Measurements from ENCODE around the gene NRG2. TPM values are rescaled to one million over a fixed set of nuclear protein-coding genes. Genes with fewer than 3 reads are reported as not detected.

Gene NRG2
- polyA plus RNA-seq, 1 of the 3 experiments (the other 2 are of a cell fraction), result 3.7 TPM

- Histone ChIP-seq H3K4me3 (ENCODE audit: low read depth in 2 of 2, low read length in 1 of 2) (no peak overlapping the region), H3K27ac (ENCODE audit: low read depth in 2 of 2, low read length in 1 of 2) (no peak overlapping the region), H4K20me1 (ENCODE audit: insufficient read depth) (no peaks in the 10 kb centered on the region), H3K79me2 (ENCODE audit: insufficient read depth) (no peaks in the 10 kb centered on the region), H3K4me2 (no peak overlapping the region), H3F3A (replicated peaks; ENCODE audit: insufficient read depth) (no peaks in the 10 kb centered on the region), H3K9me3 (no peaks in the 10 kb centered on the region), H3K36me3 (replicated peaks in 1 of 2; ENCODE audit: control insufficient read depth in 1 of 2, insufficient read depth in 2 of 2, low read length in 1 of 2) (no peaks in the 10 kb centered on the region), H2AFZ (ENCODE audit: low read depth) (no peak overlapping the region), H3K27me3 (ENCODE audit: insufficient read depth) (no peaks in the 10 kb centered on the region), H3K4me1 (ENCODE audit: control insufficient read depth in 1 of 2, insufficient read depth in 2 of 2, low read depth in 1 of 2, low read length in 1 of 2) (no peaks in the 10 kb centered on the region), H3K9ac (no peak overlapping the region), H3K9me2 (no peaks in the 10 kb centered on the region)
- TF ChIP-seq USF1 (IDR thresholded peaks at IDR 0.05; ENCODE audit: borderline replicate concordance, low read depth) (no peak), SIN3A (IDR thresholded peaks at IDR 0.05; ENCODE audit: borderline replicate concordance, low read depth, low read length) (no peak), RCOR1 (IDR thresholded peaks at IDR 0.05; ENCODE audit: low read length) (no peak), NRF1 (IDR thresholded peaks at IDR 0.05; ENCODE audit: low read depth, low read length) (no peak), POLR2AphosphoS5 (IDR thresholded peaks at IDR 0.05; ENCODE audit: low read depth, low read length) (no peak), TCF12 (IDR thresholded peaks at IDR 0.05) (no peak), FOXM1 (IDR thresholded peaks at IDR 0.05; ENCODE audit: low read depth) (no peak), YY1 (IDR thresholded peaks at IDR 0.05; ENCODE audit: low read depth) (no peak), ELF1 (IDR thresholded peaks at IDR 0.05) (no peak), CHD2 (IDR thresholded peaks at IDR 0.05; ENCODE audit: low read length, partially characterized antibody) (no peak), EP300 (IDR thresholded peaks at IDR 0.05; ENCODE audit: borderline replicate concordance in 1 of 2, low read depth in 1 of 2, low read length in 1 of 2) (no peak)
- TF ChIP-seq, protein P1, sequence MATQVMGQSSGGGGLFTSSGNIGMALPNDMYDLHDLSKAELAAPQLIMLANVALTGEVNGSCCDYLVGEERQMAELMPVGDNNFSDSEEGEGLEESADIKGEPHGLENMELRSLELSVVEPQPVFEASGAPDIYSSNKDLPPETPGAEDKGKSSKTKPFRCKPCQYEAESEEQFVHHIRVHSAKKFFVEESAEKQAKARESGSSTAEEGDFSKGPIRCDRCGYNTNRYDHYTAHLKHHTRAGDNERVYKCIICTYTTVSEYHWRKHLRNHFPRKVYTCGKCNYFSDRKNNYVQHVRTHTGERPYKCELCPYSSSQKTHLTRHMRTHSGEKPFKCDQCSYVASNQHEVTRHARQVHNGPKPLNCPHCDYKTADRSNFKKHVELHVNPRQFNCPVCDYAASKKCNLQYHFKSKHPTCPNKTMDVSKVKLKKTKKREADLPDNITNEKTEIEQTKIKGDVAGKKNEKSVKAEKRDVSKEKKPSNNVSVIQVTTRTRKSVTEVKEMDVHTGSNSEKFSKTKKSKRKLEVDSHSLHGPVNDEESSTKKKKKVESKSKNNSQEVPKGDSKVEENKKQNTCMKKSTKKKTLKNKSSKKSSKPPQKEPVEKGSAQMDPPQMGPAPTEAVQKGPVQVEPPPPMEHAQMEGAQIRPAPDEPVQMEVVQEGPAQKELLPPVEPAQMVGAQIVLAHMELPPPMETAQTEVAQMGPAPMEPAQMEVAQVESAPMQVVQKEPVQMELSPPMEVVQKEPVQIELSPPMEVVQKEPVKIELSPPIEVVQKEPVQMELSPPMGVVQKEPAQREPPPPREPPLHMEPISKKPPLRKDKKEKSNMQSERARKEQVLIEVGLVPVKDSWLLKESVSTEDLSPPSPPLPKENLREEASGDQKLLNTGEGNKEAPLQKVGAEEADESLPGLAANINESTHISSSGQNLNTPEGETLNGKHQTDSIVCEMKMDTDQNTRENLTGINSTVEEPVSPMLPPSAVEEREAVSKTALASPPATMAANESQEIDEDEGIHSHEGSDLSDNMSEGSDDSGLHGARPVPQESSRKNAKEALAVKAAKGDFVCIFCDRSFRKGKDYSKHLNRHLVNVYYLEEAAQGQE (IDR thresholded peaks at IDR 0.05; ENCODE audit: low read depth, low read length), result no peak
- TF ChIP-seq, protein P2, sequence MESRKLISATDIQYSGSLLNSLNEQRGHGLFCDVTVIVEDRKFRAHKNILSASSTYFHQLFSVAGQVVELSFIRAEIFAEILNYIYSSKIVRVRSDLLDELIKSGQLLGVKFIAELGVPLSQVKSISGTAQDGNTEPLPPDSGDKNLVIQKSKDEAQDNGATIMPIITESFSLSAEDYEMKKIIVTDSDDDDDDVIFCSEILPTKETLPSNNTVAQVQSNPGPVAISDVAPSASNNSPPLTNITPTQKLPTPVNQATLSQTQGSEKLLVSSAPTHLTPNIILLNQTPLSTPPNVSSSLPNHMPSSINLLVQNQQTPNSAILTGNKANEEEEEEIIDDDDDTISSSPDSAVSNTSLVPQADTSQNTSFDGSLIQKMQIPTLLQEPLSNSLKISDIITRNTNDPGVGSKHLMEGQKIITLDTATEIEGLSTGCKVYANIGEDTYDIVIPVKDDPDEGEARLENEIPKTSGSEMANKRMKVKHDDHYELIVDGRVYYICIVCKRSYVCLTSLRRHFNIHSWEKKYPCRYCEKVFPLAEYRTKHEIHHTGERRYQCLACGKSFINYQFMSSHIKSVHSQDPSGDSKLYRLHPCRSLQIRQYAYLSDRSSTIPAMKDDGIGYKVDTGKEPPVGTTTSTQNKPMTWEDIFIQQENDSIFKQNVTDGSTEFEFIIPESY (IDR thresholded peaks at IDR 0.05; ENCODE audit: borderline replicate concordance, low read depth), result no peak
- TF ChIP-seq, protein P3, sequence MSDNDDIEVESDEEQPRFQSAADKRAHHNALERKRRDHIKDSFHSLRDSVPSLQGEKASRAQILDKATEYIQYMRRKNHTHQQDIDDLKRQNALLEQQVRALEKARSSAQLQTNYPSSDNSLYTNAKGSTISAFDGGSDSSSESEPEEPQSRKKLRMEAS (IDR thresholded peaks at IDR 0.05; ENCODE audit: low read depth), result no peak
- no peak for DNase-seq
- ChIA-PET CTCF (interaction anchor here (0.7 to 7.1 kb wide), 10 partner anchors 21 to 302 kb away, joined by 3 to 92 read pairs (median 4); partner anchors contain the start of gene NRG2), POLR2A (interaction anchor here (1.3 kb wide), 1 partner anchor 46 kb away, joined by 3 read pairs; no protein-coding TSS in a partner anchor)
- WGBS (ENCODE audit: low lambda C conversion rate), result 78% methylated on average over 4 of the region's 7 CpGs
Observed at GRCh38 chr5:139842321-139842720, 200.8 kb downstream of the NRG2 start.
